HG02970 (cell line): ENCODE measurements around the gene DPEP2NB.
"Not testable (repeated sequence)": the region's sequence is repeated elsewhere in the genome, so short reads cannot be mapped to it uniquely, and the experiment has no call there.

Experiments
- ATAC-seq: cut with Tn5 transposase; IDR thresholded peaks from one replicate; pipeline ENCODE4 v1.9.1; 2021; ENCODE audit warnings: mild to moderate bottlenecking, moderate library complexity, moderate number of reproducible peaks; ENCODE audit not compliant: unreplicated experiment, low FRiP score

Gene DPEP2NB, protein sequence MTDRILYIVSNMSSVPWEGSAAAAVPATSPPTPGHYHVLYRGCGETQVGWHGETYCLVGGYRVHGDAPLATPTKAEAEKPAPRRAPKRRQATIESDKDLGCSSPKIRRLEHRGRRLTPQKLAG

GRCh38 chr16:68015681-68016080 lies at the start of gene DPEP2NB:
TSS of gene DPEP2NB (minus strand) at chr16:68015911. CDS start at chr16:68015770, 141 bp downstream.
- no peak for ATAC-seq

GRCh38 chr16:68064791-68065365 lies 49.2 kb upstream of the DPEP2NB start:
- ATAC-seq: no peak

- ATAC-seq: no peak
Observed at GRCh38 chr16:68062910-68063393, 47.2 kb upstream of the DPEP2NB start.

DNA sequence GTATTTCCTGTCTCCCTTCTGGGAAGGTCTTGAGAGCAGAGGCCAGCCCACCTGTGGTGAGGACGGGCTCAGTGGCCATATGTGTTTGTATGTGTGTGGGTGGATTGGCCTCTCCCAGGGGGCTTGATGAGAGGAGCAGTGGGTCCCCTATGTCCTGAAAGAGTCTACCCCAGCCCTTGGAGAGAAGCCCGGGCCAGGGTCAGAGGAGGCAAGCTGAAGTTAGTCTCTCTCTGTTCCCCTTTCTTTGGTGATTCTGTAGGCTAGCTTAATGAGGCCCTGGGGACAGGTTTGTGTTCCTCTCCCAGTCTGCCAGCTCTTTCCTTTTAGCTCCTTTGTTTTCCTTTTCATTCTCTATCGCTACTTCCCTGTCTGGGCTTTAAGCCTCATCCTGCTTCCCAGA lies 45.7 kb upstream of the DPEP2NB start:
- ATAC-seq: no peak

DNA sequence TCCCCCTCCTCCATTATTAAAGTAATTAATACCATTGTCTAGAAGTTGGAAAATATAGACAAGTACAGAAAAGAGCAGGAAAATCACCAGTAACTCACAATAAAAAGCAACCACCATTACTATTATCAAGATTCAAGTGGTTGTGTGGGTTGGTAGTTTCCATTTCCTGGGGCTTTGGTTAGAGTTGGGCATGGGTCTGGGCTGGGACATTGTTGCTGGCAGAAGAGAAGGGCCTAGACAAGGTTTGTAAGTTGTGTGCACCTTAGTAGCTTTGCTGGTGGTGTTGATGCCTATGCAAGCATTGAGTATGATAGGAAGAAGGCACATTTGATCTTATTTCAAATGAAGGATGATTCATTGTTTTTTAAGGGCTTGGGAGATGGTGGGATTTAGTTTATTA lies 44.1 kb upstream of the DPEP2NB start:
- no peak for ATAC-seq

- no peak for ATAC-seq
Observed at GRCh38 chr16:68055395-68055794, 39.7 kb upstream of the DPEP2NB start.

- ATAC-seq: no peak
Observed at GRCh38 chr16:68049449-68049848, 33.7 kb upstream of the DPEP2NB start.

DNA sequence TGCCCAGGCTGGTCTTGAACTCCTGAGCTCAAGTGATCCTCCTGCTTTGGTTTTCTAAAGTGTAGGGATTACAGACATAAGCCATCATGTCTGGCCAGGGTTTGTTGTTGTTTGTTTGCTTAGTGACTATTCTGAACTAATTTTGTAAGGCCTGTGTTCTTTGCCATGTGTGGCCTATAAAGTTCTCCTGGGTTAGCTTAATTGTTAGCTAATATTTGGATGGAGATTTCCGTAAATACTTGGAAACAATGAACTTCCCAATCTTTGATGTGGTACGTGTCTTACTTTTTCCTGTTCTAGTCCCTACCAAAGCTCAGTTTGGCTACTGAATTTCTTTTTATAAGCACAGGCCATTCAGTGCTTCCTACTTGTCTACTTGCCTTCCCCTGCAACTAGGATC lies 32.3 kb upstream of the DPEP2NB start:
- ATAC-seq: no peak

- ATAC-seq: no peak
Observed at GRCh38 chr16:68046106-68046505, 30.4 kb upstream of the DPEP2NB start.

GRCh38 chr16:68041783-68042182 lies 26.1 kb upstream of the DPEP2NB start:
- ATAC-seq: no peak

- ATAC-seq: no peak
Observed at GRCh38 chr16:68040506-68041288, 25.0 kb upstream of the DPEP2NB start.

DNA sequence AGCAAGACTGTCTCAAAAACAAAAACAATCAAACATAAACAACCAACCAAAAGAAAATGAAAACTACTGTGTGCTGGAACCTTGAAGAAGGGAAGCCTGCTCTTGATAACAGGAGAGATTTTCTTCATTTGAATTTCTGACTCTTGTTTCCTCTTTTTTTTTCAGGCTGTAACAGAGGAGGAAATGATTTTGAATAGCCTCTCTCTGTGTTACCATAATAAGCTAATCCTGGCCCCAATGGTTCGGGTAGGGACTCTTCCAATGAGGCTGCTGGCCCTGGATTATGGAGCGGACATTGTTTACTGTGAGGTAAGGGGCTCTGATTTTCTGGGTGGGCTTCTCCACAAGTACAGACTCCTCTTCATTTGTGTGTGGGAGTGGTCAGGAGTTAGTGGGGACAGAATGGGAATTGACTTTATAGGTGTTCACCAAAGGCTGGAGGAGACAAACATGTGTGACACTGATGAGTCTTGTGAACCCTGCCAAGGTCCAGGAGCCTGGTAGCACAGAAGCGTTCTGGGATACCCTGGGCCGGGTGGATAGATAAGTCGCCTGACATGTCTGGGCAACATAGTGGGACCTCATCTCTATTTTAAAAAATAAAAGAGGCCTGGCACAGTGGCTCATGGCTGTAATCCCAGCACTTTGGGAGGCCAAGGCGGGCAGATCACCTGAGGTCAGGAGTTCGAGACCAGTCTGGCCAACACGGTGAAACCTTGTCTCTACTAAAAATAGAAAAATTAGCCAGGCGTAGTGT lies 22.3 kb upstream of the DPEP2NB start:
- ATAC-seq: no peak

DNA sequence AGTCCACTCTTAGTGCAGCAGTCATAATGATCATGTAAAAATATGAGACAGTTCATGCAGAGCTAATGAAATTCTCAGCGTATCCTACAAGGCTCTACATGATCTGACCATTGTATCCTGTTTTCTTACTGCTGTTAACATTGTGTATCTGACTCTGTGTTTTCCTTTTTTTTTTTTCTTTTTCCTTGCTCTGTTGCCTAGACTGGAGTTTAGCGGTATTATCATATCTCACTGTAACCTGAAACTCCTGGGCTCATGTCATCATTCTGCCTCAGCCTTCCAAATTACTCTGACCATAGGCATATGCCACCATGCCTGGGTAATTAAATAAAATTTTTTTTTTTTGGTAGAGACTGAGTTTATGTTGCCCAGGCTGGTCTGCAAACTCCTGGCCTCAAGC lies 19.5 kb upstream of the DPEP2NB start:
- no peak for ATAC-seq

- ATAC-seq: no peak
Observed at GRCh38 chr16:68033101-68033500, 17.4 kb upstream of the DPEP2NB start.

GRCh38 chr16:68031951-68032350 lies 16.2 kb upstream of the DPEP2NB start:
- ATAC-seq: no peak

DNA sequence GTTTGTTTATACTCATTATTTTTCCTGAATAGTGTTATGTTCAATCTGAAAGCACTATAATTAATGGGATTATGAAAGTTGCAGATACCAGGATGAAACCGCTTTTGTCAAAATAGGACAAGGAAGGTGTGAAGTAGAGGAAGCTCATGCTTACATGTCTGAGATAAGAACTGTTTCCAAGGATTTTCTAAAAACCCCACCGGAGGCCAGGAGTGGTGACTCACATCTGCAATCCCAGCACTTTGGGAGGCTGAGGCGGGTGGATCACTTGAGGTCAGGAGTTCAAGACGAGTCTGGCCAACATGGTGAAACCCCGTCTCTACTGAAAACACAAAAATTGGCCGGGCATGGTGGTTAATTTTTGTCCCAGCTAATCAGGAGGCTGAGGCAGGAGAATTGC lies 14.4 kb upstream of the DPEP2NB start:
- ATAC-seq: not testable (repeated sequence)

GRCh38 chr16:68028996-68029395 lies 13.3 kb upstream of the DPEP2NB start:
- ATAC-seq: no peak

GRCh38 chr16:68022728-68023537 lies 7.2 kb upstream of the DPEP2NB start, which contains the start of the genes DDX28 and DUS2:
TSS of gene DDX28 (minus strand) at chr16:68023232. CDS start at chr16:68023202, 30 bp downstream.
TSS of gene DUS2 (plus strand) at chr16:68023284. CDS start at chr16:68038024, 14,740 bp downstream.
- ATAC-seq: peak; percentile 88

DNA sequence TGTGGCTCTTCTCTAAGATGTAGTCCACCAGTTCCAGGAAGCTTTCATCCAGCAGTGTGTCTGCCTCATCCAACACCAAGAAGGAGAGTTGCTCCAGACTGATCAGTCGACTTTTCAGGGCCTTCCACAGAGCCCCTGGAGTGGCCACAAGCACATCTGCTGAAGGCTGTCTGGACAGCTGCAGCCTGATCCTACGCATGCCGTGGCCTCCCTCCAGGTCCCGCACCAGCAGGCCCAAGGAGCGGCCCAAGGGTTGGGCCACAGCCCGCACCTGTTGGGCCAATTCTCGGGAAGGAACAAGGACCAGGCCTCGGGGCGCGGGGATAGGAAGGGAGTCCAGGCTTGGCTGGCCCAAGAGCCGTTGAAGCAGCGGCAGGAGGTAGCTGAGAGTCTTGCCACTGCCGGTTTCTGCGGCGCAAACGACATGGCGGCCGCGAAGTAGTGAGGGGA lies 6.6 kb upstream of the DPEP2NB start:
- no peak for ATAC-seq

- no peak for ATAC-seq
Observed at GRCh38 chr16:68021490-68021889, 5.8 kb upstream of the DPEP2NB start.
